ENCODE data around the gene MPND.

DNA sequence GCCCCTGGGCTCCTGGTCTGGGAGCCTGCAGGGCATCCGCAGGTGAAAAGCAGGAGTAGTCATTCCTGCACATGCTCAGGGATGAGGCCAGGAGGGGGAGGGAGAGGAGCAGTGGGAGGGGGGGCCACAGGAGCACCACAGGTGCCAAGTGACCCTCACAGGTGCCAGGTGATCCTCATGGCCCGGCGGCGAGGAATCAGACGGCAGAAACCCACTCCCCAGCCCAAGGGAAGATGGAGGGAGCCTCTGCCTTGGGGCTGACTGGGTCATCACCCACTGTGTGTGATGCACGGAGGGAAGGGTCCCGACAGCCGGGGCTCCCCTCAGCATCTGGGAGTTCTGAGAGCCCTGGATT is 29.6 kb downstream of the MPND start:
- TF ChIP-seq, protein P1, sequence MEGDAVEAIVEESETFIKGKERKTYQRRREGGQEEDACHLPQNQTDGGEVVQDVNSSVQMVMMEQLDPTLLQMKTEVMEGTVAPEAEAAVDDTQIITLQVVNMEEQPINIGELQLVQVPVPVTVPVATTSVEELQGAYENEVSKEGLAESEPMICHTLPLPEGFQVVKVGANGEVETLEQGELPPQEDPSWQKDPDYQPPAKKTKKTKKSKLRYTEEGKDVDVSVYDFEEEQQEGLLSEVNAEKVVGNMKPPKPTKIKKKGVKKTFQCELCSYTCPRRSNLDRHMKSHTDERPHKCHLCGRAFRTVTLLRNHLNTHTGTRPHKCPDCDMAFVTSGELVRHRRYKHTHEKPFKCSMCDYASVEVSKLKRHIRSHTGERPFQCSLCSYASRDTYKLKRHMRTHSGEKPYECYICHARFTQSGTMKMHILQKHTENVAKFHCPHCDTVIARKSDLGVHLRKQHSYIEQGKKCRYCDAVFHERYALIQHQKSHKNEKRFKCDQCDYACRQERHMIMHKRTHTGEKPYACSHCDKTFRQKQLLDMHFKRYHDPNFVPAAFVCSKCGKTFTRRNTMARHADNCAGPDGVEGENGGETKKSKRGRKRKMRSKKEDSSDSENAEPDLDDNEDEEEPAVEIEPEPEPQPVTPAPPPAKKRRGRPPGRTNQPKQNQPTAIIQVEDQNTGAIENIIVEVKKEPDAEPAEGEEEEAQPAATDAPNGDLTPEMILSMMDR (IDR thresholded peaks at IDR 0.05) = no peak
- no peak for TF ChIP-seq ZFX (IDR thresholded peaks at IDR 0.05; ENCODE audit: borderline replicate concordance)

Measured in 22Rv1 (cell line).